Mononuclear cell (primary cell): Measurements from ENCODE around the gene MRPS5. TPM values are rescaled to one million over a fixed set of nuclear protein-coding genes. Genes with fewer than 3 reads are reported as not detected.
"Not testable (repeated sequence)": the region's sequence is repeated elsewhere in the genome, so short reads cannot be mapped to it uniquely, and the experiment has no call there.

Experiments used
- H3K27me3 ChIP-seq: 2 replicates; pipeline ENCODE4 v1.6.0; 2011; ENCODE audit warnings: low read length, control low read depth; ENCODE audit not compliant: insufficient read depth
- H3K4me1 ChIP-seq: 2 replicates; pipeline ENCODE4 v1.5.1; 2011; ENCODE audit warnings: mild to moderate bottlenecking, low read length, control low read depth; ENCODE audit not compliant: insufficient read depth
- H3K4me3 ChIP-seq: 2 replicates; pipeline ENCODE4 v1.5.1; 2011; ENCODE audit warnings: mild to moderate bottlenecking, low read length, moderate library complexity
- H3K9me3 ChIP-seq: 2 replicates; pipeline ENCODE4 v1.5.1; 2011; ENCODE audit warnings: low read depth, mild to moderate bottlenecking, control low read depth, low read length
- total RNA-seq: library from RNA; depleted of rRNA; stranded (reverse); fragments of >200 nt; gene quantifications from one replicate; pipeline ENCODE4 v1.2.3, GENCODE V29; 2012

The MRPS5 gene
- total RNA-seq, 1 donor = 14.5 TPM

GRCh38 chr2:95110395-95110794, 11.2 kb downstream of the MRPS5 start:
- Histone ChIP-seq H3K27me3 (no peaks in the 10 kb centered on the region), H3K4me1 (peaks cover 6% of the 10 kb centered on the region), H3K9me3 (no peaks in the 10 kb centered on the region), H3K4me3 (no peak overlapping the region)

- H3K4me1 ChIP-seq = no peaks in the 10 kb centered on the region
- H3K4me3 ChIP-seq = no peak overlapping the region
- H3K9me3 ChIP-seq = no peaks in the 10 kb centered on the region
- no peaks in the 10 kb centered on the region for H3K27me3 ChIP-seq
These were observed 12.3 kb downstream of the MRPS5 start for GRCh38 chr2:95109260-95109659.

DNA sequence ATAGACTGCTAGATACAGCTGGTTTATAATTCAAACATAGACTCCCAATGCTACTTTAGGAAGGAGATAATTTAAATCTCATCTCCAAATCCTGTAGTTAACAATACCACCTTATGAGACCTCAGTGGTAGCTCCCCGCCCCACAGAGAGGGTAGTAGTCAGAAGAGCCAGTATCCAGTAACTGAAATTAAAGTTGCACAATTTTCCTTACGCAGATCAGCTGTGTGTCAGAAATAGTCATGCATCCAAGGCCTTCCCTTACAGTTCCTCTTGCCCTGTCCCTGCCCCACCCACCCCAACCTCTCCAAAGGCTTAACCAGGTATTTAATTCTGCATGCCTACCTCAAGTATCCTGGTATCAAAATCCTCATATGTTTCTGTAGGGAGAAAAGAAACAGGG, 15.5 kb downstream of the MRPS5 start:
- Histone ChIP-seq H3K4me1 (no peaks in the 10 kb centered on the region), H3K9me3 (no peaks in the 10 kb centered on the region), H3K4me3 (no peak overlapping the region), H3K27me3 (no peaks in the 10 kb centered on the region)

- no peak overlapping the region for H3K4me3 ChIP-seq
- no peaks in the 10 kb centered on the region for H3K27me3 ChIP-seq
- no peaks in the 10 kb centered on the region for H3K4me1 ChIP-seq
- H3K9me3 ChIP-seq = no peaks in the 10 kb centered on the region
These were observed 17.0 kb downstream of the MRPS5 start for GRCh38 chr2:95104606-95105005.

DNA sequence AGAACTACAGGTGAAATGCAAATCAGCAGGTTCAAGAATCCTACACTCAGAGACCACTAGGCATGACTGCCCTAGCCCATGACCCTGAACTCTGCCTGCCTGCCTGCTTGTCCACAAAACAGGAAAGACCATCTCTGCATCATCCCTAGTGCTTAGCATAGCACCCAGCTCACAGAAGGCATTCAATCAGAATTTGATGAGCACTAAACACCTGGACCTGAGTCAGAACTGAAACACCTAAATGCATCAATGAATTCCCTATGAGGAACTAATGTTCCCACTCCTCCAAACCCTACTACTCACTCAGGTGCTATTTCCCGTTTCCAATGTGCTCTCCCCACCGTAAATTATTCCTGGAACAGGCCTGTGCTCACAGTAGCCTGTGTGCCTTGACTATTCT, 21.7 kb downstream of the MRPS5 start:
- Histone ChIP-seq H3K4me3 (no peak overlapping the region), H3K27me3 (no peaks in the 10 kb centered on the region), H3K9me3 (no peaks in the 10 kb centered on the region), H3K4me1 (no peaks in the 10 kb centered on the region)

DNA sequence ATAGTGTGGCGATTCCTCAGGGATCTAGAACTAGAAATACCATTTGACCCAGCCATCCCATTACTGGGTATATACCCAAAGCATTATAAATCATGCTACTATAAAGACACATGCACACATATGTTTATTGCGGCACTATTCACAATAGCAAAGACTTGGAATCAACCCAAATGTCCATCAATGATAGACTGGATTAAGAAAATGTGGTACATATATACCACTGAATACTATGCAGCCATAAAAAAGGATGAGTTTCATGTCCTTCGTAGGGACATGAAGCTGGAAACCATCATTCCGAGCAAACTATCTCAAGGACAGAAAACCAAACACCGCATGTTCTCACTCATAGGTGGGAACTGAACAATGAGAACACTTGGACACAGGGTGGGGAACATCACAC, 23.3 kb downstream of the MRPS5 start:
- not testable (repeated sequence) for H3K4me3 ChIP-seq, H3K4me1 ChIP-seq, H3K9me3 ChIP-seq, H3K27me3 ChIP-seq

DNA sequence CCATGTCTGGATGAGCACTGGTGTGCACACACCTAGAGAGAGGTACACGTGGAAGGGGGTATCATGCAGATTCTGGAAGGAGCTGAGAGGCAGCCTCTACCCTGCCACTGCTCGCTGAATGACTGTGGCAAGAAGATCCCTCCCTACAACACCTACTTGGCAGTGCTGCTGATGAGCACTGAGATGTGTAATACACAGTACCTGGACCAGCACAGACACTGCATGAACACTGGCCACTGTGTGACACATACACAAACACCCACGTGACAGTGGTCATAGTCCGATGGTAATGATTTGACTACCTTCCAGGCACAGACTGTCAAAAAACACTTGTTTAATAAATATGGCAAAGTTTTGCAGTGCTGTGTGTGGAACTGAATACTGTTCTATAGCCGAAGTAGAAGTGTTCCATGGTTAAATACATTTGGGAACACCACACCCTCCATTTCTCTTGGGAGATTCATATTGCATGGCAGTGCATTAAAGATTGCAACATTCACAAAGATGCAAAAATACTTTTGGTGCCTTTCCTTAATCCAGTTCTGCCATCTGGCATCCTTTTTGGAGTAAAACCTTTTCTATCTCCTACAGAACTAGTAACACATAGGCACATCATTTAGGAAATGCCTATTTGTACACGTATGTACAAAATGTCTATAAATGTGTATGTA, 29.6 kb downstream of the MRPS5 start:
- H3K27me3 ChIP-seq = no peaks in the 10 kb centered on the region
- no peak overlapping the region for H3K4me3 ChIP-seq
- no peaks in the 10 kb centered on the region for H3K4me1 ChIP-seq
- no peaks in the 10 kb centered on the region for H3K9me3 ChIP-seq

GRCh38 chr2:95087379-95087778, 34.2 kb downstream of the MRPS5 start:
- Histone ChIP-seq H3K4me3 (no peak overlapping the region), H3K4me1 (no peaks in the 10 kb centered on the region), H3K9me3 (no peaks in the 10 kb centered on the region), H3K27me3 (no peaks in the 10 kb centered on the region)

DNA sequence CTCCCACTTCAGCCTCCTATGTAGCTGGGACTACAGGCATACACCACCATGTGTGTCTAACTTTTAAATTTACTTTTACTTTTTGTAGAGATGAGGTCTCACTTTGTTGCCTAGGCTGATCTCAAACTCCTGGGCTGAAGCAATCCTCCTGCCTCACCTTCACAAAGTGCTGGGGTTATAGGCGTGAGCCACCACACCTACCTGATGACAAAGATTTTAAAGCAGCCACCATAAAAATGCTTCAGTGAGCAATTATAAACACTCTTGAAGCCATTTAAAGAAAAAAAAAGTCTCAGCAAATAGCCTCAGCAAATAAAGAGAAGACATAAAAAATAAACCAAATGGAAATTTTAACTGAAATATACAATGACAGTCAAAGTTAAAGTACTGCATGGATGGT, 35.6 kb downstream of the MRPS5 start:
- Histone ChIP-seq H3K27me3 (no peaks in the 10 kb centered on the region), H3K4me1 (no peaks in the 10 kb centered on the region), H3K4me3 (no peak overlapping the region), H3K9me3 (no peaks in the 10 kb centered on the region)

DNA sequence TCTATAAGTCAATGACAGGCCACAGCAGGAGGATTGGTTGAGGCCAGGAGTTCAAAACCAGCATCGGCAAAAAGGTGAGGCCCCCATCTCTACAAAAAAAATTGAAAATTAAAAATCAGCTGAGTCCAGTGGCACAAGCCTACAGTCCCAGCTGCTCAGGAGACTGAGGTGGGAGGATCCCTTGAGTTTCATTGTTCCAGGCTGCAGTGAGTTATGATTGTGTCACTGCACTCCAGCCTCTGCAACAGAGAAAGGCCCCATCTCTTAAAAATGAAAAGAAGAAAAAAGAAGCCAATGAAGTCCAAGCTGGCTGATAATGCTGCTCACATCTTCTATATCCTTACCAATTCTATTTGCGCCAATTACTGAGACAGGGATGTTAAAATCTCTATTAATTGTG, 39.1 kb downstream of the MRPS5 start:
- Histone ChIP-seq H3K27me3 (no peaks in the 10 kb centered on the region), H3K4me3 (no peak overlapping the region), H3K9me3 (no peaks in the 10 kb centered on the region), H3K4me1 (peaks cover 4% of the 10 kb centered on the region)

DNA sequence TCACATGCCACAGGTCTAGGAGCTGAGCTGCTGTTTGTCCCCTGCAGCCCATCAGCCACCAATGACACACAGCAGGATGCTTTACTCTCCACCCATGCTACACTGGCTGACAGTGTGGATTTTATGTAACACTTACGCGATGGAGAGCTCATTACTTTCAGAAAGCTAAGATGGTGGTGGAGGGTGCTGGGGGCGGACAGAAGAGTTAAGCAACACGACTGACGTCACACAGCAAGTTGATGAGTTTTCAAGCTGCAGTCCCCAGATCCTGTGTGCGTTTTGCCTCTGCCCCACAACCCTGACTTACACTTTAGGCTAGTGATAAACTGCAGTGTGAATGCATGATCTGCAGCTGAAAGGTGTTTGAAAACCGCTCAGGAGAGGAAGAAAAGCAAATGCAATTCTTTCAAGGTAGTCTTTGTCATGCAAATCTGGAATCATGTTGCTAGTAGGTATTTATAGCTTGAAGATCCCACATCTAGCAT, 42.4 kb downstream of the MRPS5 start:
- peaks cover 34% of the 10 kb centered on the region for H3K4me1 ChIP-seq
- H3K27me3 ChIP-seq = no peaks in the 10 kb centered on the region

DNA sequence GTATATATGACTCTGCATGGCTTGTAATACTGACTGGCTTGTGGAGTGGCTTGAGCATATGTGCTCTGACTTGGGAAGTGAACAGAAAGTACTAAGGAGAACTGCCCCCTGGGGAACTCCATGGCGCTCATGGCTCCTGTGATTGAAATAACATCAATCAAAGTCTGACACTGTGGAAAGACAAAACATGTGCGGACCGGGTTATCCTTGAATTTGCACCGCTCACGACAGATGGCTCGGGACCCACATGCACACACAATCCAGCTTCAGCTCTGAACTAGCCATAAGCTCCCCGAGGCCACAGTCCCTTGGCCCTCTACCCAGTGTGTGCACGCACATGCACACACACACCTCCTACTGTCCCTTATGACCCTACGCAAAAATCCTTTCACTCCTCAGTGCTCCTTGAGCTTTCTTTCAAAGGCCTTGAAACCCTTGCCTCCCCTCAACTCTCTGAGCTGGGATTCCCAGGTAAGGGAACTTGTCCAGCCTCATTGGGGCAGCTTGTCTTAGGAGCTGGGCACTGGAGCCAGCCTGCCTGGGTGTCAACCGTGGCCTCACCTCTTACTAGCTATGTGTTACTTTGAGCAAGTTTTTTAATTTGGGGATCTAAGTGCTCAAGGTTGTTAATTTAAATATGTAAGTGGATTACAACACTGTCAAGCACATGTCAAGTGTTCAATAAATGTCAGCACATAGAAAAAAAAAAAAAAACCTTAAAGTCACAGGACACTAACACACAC, 43.6 kb downstream of the MRPS5 start:
- Histone ChIP-seq H3K4me1 (peaks cover 46% of the 10 kb centered on the region), H3K4me3 (no peak overlapping the region), H3K27me3 (no peaks in the 10 kb centered on the region), H3K9me3 (no peaks in the 10 kb centered on the region)

More for the DNA sequence above, 42.4 kb downstream of the MRPS5 start:
- Histone ChIP-seq H3K9me3 (no peaks in the 10 kb centered on the region), H3K4me3 (no peak overlapping the region)

DNA sequence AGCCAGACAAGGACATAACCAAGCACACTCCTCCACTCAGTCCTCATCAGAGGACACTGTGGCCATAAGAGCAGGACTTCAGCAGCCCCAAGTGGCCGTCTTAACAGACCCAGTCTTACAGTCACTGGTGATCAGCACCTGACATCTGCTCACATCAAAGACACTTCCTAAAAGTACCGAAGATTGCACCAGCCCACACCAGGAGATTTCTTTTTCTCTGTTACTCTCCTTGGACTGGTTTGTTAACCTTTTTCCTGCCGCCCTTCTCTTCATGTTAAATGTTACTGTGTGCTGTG, 44.1 kb downstream of the MRPS5 start:
- no peak overlapping the region for H3K4me3 ChIP-seq
- H3K4me1 ChIP-seq = peaks cover 46% of the 10 kb centered on the region

DNA sequence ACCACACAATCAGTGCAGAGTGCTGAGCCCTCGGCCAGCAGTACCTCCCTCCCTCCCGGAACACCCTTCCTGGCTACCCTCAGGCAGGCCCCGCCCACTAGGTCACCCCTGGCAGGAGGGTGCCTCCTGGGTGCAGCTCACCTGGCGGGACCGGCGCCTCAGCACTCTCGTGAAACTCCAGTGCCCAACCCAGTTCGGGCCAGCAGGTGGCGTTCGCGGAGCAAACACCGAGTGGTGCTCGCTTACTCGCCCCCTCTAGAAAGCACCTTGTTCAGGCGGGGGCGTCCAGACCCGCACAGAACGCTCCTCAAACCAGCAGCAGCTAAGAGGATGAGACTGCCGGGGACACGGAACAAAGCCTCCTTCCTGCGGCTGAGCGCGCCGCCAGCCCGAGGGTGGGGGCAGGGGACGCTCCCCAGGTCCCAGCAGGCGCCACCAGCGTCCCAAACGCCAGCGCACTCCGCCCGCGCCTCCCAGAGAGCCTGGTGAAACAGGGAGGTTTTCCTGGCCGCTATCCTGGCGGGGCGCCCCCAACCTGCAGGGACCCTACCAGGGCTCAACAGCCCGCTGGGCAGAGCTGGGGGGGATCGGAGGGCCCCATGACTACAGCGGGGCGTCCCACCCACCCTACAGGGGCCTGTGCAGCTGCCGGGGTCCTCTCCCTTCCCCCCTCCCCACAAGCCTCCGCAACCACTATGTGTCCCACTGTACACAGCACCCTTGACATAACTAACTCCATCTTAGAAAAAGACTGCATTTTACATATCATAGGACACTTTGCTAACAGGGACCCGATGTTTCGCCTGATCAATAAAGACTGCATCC, 44.7 kb downstream of the MRPS5 start:
- H3K9me3 ChIP-seq = no peaks in the 10 kb centered on the region
- H3K4me3 ChIP-seq = no peak overlapping the region
- no peaks in the 10 kb centered on the region for H3K27me3 ChIP-seq
- peaks cover 46% of the 10 kb centered on the region for H3K4me1 ChIP-seq

More for the DNA sequence above, 44.1 kb downstream of the MRPS5 start:
- Histone ChIP-seq H3K9me3 (no peaks in the 10 kb centered on the region), H3K27me3 (no peaks in the 10 kb centered on the region)

- Histone ChIP-seq H3K4me3 (peak overlapping the region; percentile 23), H3K27me3 (no peaks in the 10 kb centered on the region), H3K9me3 (no peaks in the 10 kb centered on the region), H3K4me1 (peaks cover 46% of the 10 kb centered on the region)
These were observed 46.0 kb downstream of the MRPS5 start for GRCh38 chr2:95075440-95076132.
